Measurements from ENCODE around the gene PIK3R2.
A peak's percentile ranks its signal among the peaks of the same experiment; 100 is the strongest.

The PIK3R2 gene

GRCh38 chr19:18150776-18151624, 2.0 kb upstream of the PIK3R2 start:
- no peak for TF ChIP-seq EZH2 (IDR thresholded peaks at IDR 0.05; ENCODE audit: borderline replicate concordance, low read length)
- TF ChIP-seq, protein P1, sequence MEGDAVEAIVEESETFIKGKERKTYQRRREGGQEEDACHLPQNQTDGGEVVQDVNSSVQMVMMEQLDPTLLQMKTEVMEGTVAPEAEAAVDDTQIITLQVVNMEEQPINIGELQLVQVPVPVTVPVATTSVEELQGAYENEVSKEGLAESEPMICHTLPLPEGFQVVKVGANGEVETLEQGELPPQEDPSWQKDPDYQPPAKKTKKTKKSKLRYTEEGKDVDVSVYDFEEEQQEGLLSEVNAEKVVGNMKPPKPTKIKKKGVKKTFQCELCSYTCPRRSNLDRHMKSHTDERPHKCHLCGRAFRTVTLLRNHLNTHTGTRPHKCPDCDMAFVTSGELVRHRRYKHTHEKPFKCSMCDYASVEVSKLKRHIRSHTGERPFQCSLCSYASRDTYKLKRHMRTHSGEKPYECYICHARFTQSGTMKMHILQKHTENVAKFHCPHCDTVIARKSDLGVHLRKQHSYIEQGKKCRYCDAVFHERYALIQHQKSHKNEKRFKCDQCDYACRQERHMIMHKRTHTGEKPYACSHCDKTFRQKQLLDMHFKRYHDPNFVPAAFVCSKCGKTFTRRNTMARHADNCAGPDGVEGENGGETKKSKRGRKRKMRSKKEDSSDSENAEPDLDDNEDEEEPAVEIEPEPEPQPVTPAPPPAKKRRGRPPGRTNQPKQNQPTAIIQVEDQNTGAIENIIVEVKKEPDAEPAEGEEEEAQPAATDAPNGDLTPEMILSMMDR (IDR thresholded peaks at IDR 0.05; ENCODE audit: low read length) = no peak
- no peaks in the 10 kb centered on the region for H3F3A ChIP-seq (ENCODE audit: insufficient read depth, low read length)
- peak overlapping the region; percentile 55; the same call in 1 of the 2 replicates for H3K9ac ChIP-seq (ENCODE audit: low read length)
- peak overlapping the region; percentile 62 for H3K27ac ChIP-seq (ENCODE audit: low read depth, low read length, poor library complexity, severe bottlenecking)
- no peaks in the 10 kb centered on the region for H3K9me2 ChIP-seq (ENCODE audit: low read depth, low read length)
- peak overlapping the region; percentile 93 for H3K4me3 ChIP-seq (ENCODE audit: low read depth, low read length, poor library complexity, severe bottlenecking)
- H4K20me1 ChIP-seq (ENCODE audit: insufficient read depth, low read length) = no peaks in the 10 kb centered on the region
- H3K79me2 ChIP-seq (ENCODE audit: insufficient read depth, low read length) = no peaks in the 10 kb centered on the region
- H2AFZ ChIP-seq (ENCODE audit: low read length) = no peak overlapping the region
- no peaks in the 10 kb centered on the region for H3K27me3 ChIP-seq (ENCODE audit: insufficient read depth, low read length)
- peaks cover 24% of the 10 kb centered on the region for H3K4me1 ChIP-seq (ENCODE audit: insufficient read depth, low read length, severe bottlenecking)
- no peaks in the 10 kb centered on the region for H3K9me3 ChIP-seq (ENCODE audit: low read length)
- peaks cover 23% of the 10 kb centered on the region for H3K36me3 ChIP-seq (ENCODE audit: insufficient read depth, low read length)
- peak overlapping the region; percentile 77 for H3K4me2 ChIP-seq (ENCODE audit: low read length)

DNA sequence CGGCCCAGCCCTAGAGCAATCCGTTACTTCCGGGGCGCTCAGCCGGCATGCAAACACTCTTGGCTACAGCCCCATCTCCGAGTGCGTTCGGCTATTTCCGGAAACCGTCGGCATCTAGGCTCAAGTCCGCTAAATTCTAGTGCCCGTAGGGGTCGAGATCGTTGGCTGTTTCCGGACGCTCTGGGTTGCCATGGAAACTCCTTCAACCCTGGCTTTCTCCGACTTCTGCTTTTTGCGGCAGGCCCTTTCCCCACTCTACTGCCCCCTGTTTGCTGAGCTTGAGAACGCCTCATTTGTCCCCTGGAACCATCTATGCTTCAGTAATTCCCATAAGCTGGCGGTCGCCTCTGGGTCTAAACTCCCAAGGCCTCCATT, 534 bp upstream of the PIK3R2 start:
- H2AFZ ChIP-seq (ENCODE audit: low read length) = no peak overlapping the region
- TF ChIP-seq EZH2 (IDR thresholded peaks at IDR 0.05; ENCODE audit: borderline replicate concordance, low read length) = no peak
- TF ChIP-seq, protein P1 (IDR thresholded peaks at IDR 0.05; ENCODE audit: low read length) = peak; percentile 87
- H3K4me1 ChIP-seq (ENCODE audit: insufficient read depth, low read length, severe bottlenecking) = peaks cover 38% of the 10 kb centered on the region
- H3K4me3 ChIP-seq (ENCODE audit: low read depth, low read length, poor library complexity, severe bottlenecking) = peak overlapping the region; percentile 93
- H3K9ac ChIP-seq (ENCODE audit: low read length) = peak overlapping the region; percentile 85
- H3K27ac ChIP-seq (ENCODE audit: low read depth, low read length, poor library complexity, severe bottlenecking) = peak overlapping the region; percentile 93
- H3K27me3 ChIP-seq (ENCODE audit: insufficient read depth, low read length) = no peaks in the 10 kb centered on the region
- H3F3A ChIP-seq (ENCODE audit: insufficient read depth, low read length) = no peaks in the 10 kb centered on the region
- H3K79me2 ChIP-seq (ENCODE audit: insufficient read depth, low read length) = no peaks in the 10 kb centered on the region
- H3K36me3 ChIP-seq (ENCODE audit: insufficient read depth, low read length) = peaks cover 21% of the 10 kb centered on the region
- H3K4me2 ChIP-seq (ENCODE audit: low read length) = peak overlapping the region; percentile 77
- H3K9me2 ChIP-seq (ENCODE audit: low read depth, low read length) = no peaks in the 10 kb centered on the region
- H3K9me3 ChIP-seq (ENCODE audit: low read length) = no peaks in the 10 kb centered on the region
- H4K20me1 ChIP-seq (ENCODE audit: insufficient read depth, low read length) = no peaks in the 10 kb centered on the region

- no peaks in the 10 kb centered on the region for H3K9me3 ChIP-seq (ENCODE audit: low read length)
- H3K4me3 ChIP-seq (ENCODE audit: low read depth, low read length, poor library complexity, severe bottlenecking) = peak overlapping the region; percentile 93
- H2AFZ ChIP-seq (ENCODE audit: low read length) = no peak overlapping the region
- no peaks in the 10 kb centered on the region for H4K20me1 ChIP-seq (ENCODE audit: insufficient read depth, low read length)
- H3K9me2 ChIP-seq (ENCODE audit: low read depth, low read length) = no peaks in the 10 kb centered on the region
- H3K36me3 ChIP-seq (ENCODE audit: insufficient read depth, low read length) = peaks cover 17% of the 10 kb centered on the region; the same call in 1 of the 2 replicates
- H3K27me3 ChIP-seq (ENCODE audit: insufficient read depth, low read length) = no peaks in the 10 kb centered on the region
- H3K4me1 ChIP-seq (ENCODE audit: insufficient read depth, low read length, severe bottlenecking) = peaks cover 45% of the 10 kb centered on the region
- H3K79me2 ChIP-seq (ENCODE audit: insufficient read depth, low read length) = no peaks in the 10 kb centered on the region
- peak overlapping the region; percentile 77 for H3K4me2 ChIP-seq (ENCODE audit: low read length)
- peak overlapping the region; percentile 85 for H3K9ac ChIP-seq (ENCODE audit: low read length)
- no peaks in the 10 kb centered on the region for H3F3A ChIP-seq (ENCODE audit: insufficient read depth, low read length)
- no peak for TF ChIP-seq EZH2 (IDR thresholded peaks at IDR 0.05; ENCODE audit: borderline replicate concordance, low read length)
- TF ChIP-seq, protein P1 (IDR thresholded peaks at IDR 0.05; ENCODE audit: low read length) = no peak
- peak overlapping the region; percentile 40 for H3K27ac ChIP-seq (ENCODE audit: low read depth, low read length, poor library complexity, severe bottlenecking)
Measured at GRCh38 chr19:18153556-18154134, 682 bp downstream of the PIK3R2 start.

All from OCI-LY1 (cell line).